GM19099 (cell line): ENCODE results near the gene PLCB1.

Experiments
- POLR2A ChIP-seq: IDR thresholded peaks from 3 replicates; pipeline ENCODE4 v1.6.1; 2011; ENCODE audit warnings: low read depth; ENCODE audit not compliant: insufficient read length; ENCODE audit errors: extremely low read depth

The PLCB1 gene

GRCh38 chr20:8131598-8132483, at the start of gene PLCB1:
Gene PLCB1, plus strand, starts transcription at chr20:8132266. Its CDS starts 386 bp downstream, at chr20:8132652.
- TF ChIP-seq POLR2A: no peak

GRCh38 chr20:8082989-8083388, 49.1 kb upstream of the PLCB1 start:
- TF ChIP-seq POLR2A: no peak

GRCh38 chr20:8089668-8090067, 42.4 kb upstream of the PLCB1 start:
- no peak for TF ChIP-seq POLR2A

GRCh38 chr20:8094415-8094818, 37.6 kb upstream of the PLCB1 start:
- TF ChIP-seq POLR2A: no peak

GRCh38 chr20:8094850-8095249, 37.2 kb upstream of the PLCB1 start:
- TF ChIP-seq POLR2A: no peak

- no peak for TF ChIP-seq POLR2A
These were observed 36.2 kb upstream of the PLCB1 start for GRCh38 chr20:8095648-8096572.

- no peak for TF ChIP-seq POLR2A
These were observed 34.8 kb upstream of the PLCB1 start for GRCh38 chr20:8097307-8097706.

GRCh38 chr20:8104252-8104651, 27.8 kb upstream of the PLCB1 start:
- no peak for TF ChIP-seq POLR2A

- TF ChIP-seq POLR2A: no peak
These were observed 16.6 kb upstream of the PLCB1 start for GRCh38 chr20:8115436-8115835.

- no peak for TF ChIP-seq POLR2A
These were observed 15.8 kb upstream of the PLCB1 start for GRCh38 chr20:8116067-8116811.

- TF ChIP-seq POLR2A: no peak
These were observed 14.4 kb upstream of the PLCB1 start for GRCh38 chr20:8117636-8118035.

- TF ChIP-seq POLR2A: no peak
These were observed 14.0 kb upstream of the PLCB1 start for GRCh38 chr20:8118039-8118438.

GRCh38 chr20:8118760-8119159, 13.3 kb upstream of the PLCB1 start:
- no peak for TF ChIP-seq POLR2A

- TF ChIP-seq POLR2A: no peak
These were observed 10.4 kb upstream of the PLCB1 start for GRCh38 chr20:8121666-8122065.

GRCh38 chr20:8124639-8125038, 7.4 kb upstream of the PLCB1 start:
- no peak for TF ChIP-seq POLR2A

- no peak for TF ChIP-seq POLR2A
These were observed 5.9 kb upstream of the PLCB1 start for GRCh38 chr20:8126181-8126580.
